ENCODE measurements around the gene MOB3B. TPM values are rescaled to one million over a fixed set of nuclear protein-coding genes. Genes with fewer than 3 reads are reported as not detected.
"Not testable (repeated sequence)": the region's sequence is repeated elsewhere in the genome, so short reads cannot be mapped to it uniquely, and the experiment has no call there.

Gene MOB3B
- total RNA-seq, 1 donor from 2014 or later = 0.94 TPM

DNA sequence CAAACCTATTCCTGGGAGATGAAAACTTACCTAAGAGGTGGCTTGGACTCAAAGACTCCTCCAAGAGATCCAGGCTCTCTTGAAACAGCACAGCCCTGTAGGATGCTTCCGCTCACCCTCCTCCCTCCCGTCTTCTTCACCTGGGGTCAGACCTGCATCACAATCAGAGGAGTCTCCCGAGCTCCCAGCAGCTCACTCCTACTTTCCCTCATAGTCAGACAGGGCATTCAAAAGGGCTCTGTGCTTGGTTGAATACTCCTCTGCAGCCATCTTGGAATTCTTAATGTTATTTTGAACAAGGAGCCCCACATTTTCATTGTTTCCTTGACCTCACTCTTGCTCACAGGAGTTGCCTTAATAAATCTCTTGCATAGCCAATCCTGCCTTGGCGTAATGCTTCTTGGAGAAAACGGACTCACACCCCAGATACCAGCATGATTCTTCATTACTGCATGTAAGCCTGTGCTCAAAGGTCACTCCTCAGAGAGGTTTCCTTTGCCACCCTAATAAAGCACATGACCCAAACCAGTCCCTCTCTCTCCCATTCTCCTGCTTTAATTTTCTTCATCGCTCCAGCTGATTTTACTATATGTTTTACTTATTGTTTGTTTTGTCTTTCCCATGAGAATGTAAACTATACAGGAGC lies 52.6 kb downstream of the MOB3B start:
- intact Hi-C loops (cut with micrococcal nuclease) = no loop called here
- no peak overlapping the region for H3K27ac Mint-ChIP-seq
- no peak overlapping the region for H3K4me3 Mint-ChIP-seq (ENCODE audit: low read depth)
- DNase-seq (ENCODE audit: low spot score) = no peak
- H3K9me3 Mint-ChIP-seq = peaks cover 22% of the 10 kb centered on the region
- H3K27me3 Mint-ChIP-seq (ENCODE audit: low read depth) = peaks cover 2% of the 10 kb centered on the region
- H3K36me3 Mint-ChIP-seq (ENCODE audit: low read depth) = peaks cover 3% of the 10 kb centered on the region
- peaks cover 3% of the 10 kb centered on the region for H3K4me1 Mint-ChIP-seq (ENCODE audit: low read depth)

DNA sequence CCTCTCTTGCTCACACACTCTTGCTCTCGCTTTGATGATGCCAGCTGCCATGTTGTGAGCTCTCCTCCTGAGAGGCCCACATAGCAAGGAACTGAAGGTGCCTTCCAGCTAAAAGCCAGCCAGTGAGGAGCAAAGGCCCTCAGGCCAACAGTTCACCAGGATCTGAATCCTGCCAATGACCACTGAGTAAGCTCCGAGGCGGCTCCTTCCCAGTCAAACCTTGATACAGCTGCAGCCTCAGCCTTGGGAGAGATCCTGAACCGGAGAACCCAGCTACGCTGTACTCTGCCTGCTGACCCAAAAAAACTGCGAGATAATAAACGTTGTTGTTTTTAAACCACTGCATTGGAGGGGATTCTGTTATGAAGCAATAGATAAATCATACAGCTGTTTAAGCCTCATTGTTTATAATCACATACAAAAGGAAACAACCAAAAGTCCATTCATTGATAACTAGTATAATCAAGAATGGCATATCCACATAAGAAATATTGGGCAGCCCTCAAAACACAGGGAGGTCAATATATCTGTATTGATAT lies 54.5 kb downstream of the MOB3B start:
- H3K4me3 Mint-ChIP-seq (ENCODE audit: low read depth) = no peak overlapping the region
- peaks cover 5% of the 10 kb centered on the region for H3K4me1 Mint-ChIP-seq (ENCODE audit: low read depth)
- H3K36me3 Mint-ChIP-seq (ENCODE audit: low read depth) = peaks cover 3% of the 10 kb centered on the region
- DNase-seq (ENCODE audit: low spot score) = no peak
- peaks cover 22% of the 10 kb centered on the region for H3K9me3 Mint-ChIP-seq
- H3K27ac Mint-ChIP-seq = no peak overlapping the region
- intact Hi-C loops (cut with micrococcal nuclease) = no loop called here
- peaks cover 2% of the 10 kb centered on the region for H3K27me3 Mint-ChIP-seq (ENCODE audit: low read depth)

DNA sequence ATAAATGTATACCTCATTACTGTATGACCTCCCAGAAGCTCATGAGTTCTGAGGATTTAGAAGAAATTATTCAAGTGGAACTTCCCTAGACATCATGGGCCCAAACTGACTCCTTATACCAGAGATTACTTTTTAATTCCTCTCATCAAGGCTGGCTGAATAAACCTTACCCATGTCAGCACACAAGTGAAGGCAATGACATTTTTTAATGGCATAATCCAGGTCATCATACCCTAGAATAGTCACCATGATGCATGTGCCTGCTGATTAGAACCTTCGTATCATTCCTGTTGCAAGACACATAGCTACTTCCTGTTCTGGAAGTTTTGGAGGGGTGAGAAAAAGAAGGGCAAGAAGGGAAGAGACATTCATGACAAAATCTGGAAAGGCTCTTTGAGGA lies 55.3 kb downstream of the MOB3B start:
- Mint-ChIP-seq H3K27ac (no peak overlapping the region), H3K36me3 (ENCODE audit: low read depth) (peaks cover 3% of the 10 kb centered on the region), H3K27me3 (ENCODE audit: low read depth) (peaks cover 2% of the 10 kb centered on the region), H3K9me3 (peaks cover 21% of the 10 kb centered on the region), H3K4me3 (ENCODE audit: low read depth) (no peak overlapping the region), H3K4me1 (ENCODE audit: low read depth) (peaks cover 5% of the 10 kb centered on the region)
- DNase-seq (ENCODE audit: low spot score) = no peak
- intact Hi-C loops (cut with micrococcal nuclease) = no loop called here

DNA sequence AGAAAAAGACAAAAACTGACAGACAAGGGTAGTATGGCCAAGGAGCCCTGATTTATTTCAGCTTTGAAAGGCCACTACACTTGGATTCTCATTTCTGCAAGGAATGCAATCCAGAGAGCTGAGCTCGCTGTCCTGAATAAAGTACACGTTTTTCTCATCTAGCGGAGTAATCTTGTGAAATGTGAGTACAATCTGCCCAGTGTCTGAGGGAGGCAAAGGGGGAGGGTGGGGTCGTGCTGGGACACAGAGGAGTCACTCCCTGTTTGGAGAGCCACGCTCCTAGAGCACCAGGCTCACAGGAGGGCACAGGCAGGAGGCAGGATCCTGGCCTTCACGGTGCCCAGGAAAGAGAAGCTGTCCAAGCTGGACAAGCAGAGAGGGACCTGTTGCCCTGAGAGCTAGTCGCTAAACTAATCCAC lies 56.5 kb downstream of the MOB3B start:
- Mint-ChIP-seq H3K9me3 (peaks cover 9% of the 10 kb centered on the region), H3K27ac (no peak overlapping the region)

GRCh38 chr9:27472195-27472594 lies 57.4 kb downstream of the MOB3B start:
- peaks cover 12% of the 10 kb centered on the region for H3K4me1 Mint-ChIP-seq (ENCODE audit: low read depth)
- DNase-seq (ENCODE audit: low spot score) = no peak
- no peak overlapping the region for H3K4me3 Mint-ChIP-seq (ENCODE audit: low read depth)
- no peaks in the 10 kb centered on the region for H3K9me3 Mint-ChIP-seq
- H3K36me3 Mint-ChIP-seq (ENCODE audit: low read depth) = no peaks in the 10 kb centered on the region
- no peak overlapping the region for H3K27ac Mint-ChIP-seq
- intact Hi-C loops (cut with micrococcal nuclease) = no loop called here
- no peaks in the 10 kb centered on the region for H3K27me3 Mint-ChIP-seq (ENCODE audit: low read depth)

More for the DNA sequence above, 56.5 kb downstream of the MOB3B start:
- intact Hi-C loops (cut with micrococcal nuclease) = no loop called here
- Mint-ChIP-seq H3K36me3 (ENCODE audit: low read depth) (no peaks in the 10 kb centered on the region), H3K27me3 (ENCODE audit: low read depth) (no peaks in the 10 kb centered on the region), H3K4me3 (ENCODE audit: low read depth) (no peak overlapping the region), H3K4me1 (ENCODE audit: low read depth) (peaks cover 12% of the 10 kb centered on the region)
- no peak for DNase-seq (ENCODE audit: low spot score)

GRCh38 chr9:27471789-27472188 lies 57.8 kb downstream of the MOB3B start:
- no peak for DNase-seq (ENCODE audit: low spot score)
- Mint-ChIP-seq H3K9me3 (no peaks in the 10 kb centered on the region), H3K27ac (no peak overlapping the region), H3K4me1 (ENCODE audit: low read depth) (peaks cover 12% of the 10 kb centered on the region), H3K27me3 (ENCODE audit: low read depth) (no peaks in the 10 kb centered on the region), H3K4me3 (ENCODE audit: low read depth) (no peak overlapping the region), H3K36me3 (ENCODE audit: low read depth) (no peaks in the 10 kb centered on the region)
- intact Hi-C loops (cut with micrococcal nuclease) = no loop called here

- Mint-ChIP-seq H3K4me1 (ENCODE audit: low read depth) (peaks cover 12% of the 10 kb centered on the region), H3K27ac (no peak overlapping the region), H3K9me3 (no peaks in the 10 kb centered on the region), H3K4me3 (ENCODE audit: low read depth) (no peak overlapping the region), H3K36me3 (ENCODE audit: low read depth) (no peaks in the 10 kb centered on the region), H3K27me3 (ENCODE audit: low read depth) (no peaks in the 10 kb centered on the region)
- DNase-seq (ENCODE audit: low spot score) = no peak
- intact Hi-C loops (cut with micrococcal nuclease) = no loop called here
Measured at GRCh38 chr9:27471366-27471765, 58.2 kb downstream of the MOB3B start.

DNA sequence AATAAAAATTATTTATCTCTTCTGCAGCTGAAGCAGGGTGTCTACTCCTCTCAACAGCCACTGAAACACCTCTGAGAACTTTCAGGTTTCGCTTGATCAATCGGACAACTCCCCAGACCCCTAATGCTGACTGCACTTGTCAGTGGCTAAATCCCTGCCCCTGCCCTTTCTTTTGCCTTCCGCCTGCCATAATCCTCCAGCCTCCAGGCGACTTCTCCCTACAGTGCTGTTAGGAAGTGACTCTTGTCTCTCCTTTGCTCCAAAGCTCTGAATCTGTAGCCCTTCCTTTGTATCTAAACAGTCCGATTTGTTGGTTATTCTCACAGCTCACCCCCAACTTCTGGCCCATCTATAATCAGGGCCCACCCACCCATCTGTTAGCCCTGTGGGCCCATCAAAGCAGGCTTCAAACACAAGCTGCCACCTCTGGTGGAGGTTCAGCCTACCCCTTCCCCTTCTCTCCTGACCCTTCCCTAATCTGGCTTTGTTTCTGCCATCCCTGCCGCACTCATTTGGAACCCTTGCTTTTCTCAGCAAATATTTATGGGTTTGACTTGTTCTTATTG lies 59.2 kb downstream of the MOB3B start:
- Mint-ChIP-seq H3K36me3 (ENCODE audit: low read depth) (no peaks in the 10 kb centered on the region), H3K9me3 (no peaks in the 10 kb centered on the region), H3K27me3 (ENCODE audit: low read depth) (no peaks in the 10 kb centered on the region), H3K27ac (no peak overlapping the region), H3K4me3 (ENCODE audit: low read depth) (no peak overlapping the region), H3K4me1 (ENCODE audit: low read depth) (peaks cover 12% of the 10 kb centered on the region)
- intact Hi-C loops (cut with micrococcal nuclease) = no loop called here
- no peak for DNase-seq (ENCODE audit: low spot score)

DNA sequence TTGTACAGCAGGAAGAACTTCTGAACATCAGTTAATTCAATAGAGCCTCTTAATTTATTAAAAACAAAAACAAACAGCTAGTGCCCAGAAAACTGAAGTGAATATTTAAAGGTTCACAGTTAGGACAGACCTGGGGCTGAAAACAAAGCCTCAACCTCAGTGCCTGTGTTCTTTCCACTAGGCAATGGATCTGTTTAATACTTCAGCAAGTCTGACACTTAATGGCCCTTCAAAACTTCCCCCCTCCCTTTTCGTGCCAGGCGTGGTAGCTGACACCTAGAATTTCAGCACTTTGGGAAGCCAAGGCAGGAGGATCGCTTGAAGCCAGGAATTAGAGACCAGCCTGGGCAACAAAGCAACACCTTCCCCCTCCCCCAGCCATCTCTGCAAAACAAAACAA lies 60.1 kb downstream of the MOB3B start:
- no peak for DNase-seq (ENCODE audit: low spot score)
- Mint-ChIP-seq H3K27me3 (ENCODE audit: low read depth) (no peaks in the 10 kb centered on the region), H3K4me1 (ENCODE audit: low read depth) (peaks cover 12% of the 10 kb centered on the region), H3K4me3 (ENCODE audit: low read depth) (no peak overlapping the region), H3K27ac (no peak overlapping the region), H3K36me3 (ENCODE audit: low read depth) (no peaks in the 10 kb centered on the region), H3K9me3 (no peaks in the 10 kb centered on the region)
- intact Hi-C loops (cut with micrococcal nuclease) = no loop called here

DNA sequence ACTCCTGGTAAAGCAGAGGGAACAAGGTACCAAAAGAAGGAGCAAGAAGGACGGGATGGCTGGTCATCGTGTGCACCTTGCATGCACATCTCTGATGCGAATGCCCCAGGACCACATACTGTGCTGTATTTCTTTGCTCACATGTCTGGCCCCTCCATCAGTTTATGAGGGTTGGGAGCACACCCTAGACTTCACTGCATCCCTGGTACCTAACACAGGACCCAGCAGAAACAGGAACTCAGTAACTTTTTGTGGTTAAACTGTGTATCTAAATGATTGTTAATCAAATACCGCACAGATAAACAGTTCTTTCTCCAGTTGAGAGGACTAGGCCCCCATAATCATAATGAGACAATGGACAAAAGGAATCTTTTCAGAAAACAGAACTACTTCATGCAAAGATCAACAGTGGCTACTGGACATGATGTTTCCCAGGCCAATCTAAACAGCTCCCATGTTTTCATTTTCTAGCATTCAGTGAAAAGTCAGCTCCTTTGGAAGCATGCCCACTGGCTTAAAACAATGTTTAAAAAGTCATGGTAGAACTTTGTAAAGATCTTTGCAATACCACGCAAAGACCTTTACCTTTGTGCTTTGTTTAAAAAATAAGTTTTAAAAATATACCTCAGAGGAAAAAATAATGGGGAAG lies 61.0 kb downstream of the MOB3B start:
- Mint-ChIP-seq H3K36me3 (ENCODE audit: low read depth) (no peaks in the 10 kb centered on the region), H3K4me1 (ENCODE audit: low read depth) (peaks cover 10% of the 10 kb centered on the region), H3K27ac (no peak overlapping the region), H3K27me3 (ENCODE audit: low read depth) (no peaks in the 10 kb centered on the region), H3K9me3 (no peaks in the 10 kb centered on the region), H3K4me3 (ENCODE audit: low read depth) (no peak overlapping the region)
- no peak for DNase-seq (ENCODE audit: low spot score)
- intact Hi-C loops (cut with micrococcal nuclease) = no loop called here

DNA sequence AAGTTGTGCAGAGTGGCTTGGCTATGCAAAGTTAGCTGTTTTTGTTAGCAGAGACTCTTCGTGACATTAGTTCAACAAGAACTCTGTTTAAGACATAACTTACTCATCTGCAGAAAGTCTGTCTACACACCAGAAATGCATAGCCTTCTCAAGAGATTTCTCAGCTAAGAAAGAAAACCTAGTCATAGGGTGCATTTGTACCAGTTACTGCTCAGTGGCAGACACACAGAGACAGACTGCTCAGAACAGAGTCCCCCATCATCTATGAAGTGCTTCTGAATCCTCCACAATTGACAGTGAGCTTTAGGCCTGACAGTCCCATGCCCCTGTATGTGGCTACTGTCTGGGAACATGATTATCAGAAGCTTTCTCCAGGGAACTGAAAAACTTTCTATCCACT lies 61.6 kb downstream of the MOB3B start:
- no peak overlapping the region for H3K4me3 Mint-ChIP-seq (ENCODE audit: low read depth)
- no peaks in the 10 kb centered on the region for H3K9me3 Mint-ChIP-seq
- H3K27me3 Mint-ChIP-seq (ENCODE audit: low read depth) = no peaks in the 10 kb centered on the region
- H3K36me3 Mint-ChIP-seq (ENCODE audit: low read depth) = no peaks in the 10 kb centered on the region
- no peak overlapping the region for H3K27ac Mint-ChIP-seq
- intact Hi-C loops (cut with micrococcal nuclease) = no loop called here
- no peak for DNase-seq (ENCODE audit: low spot score)
- H3K4me1 Mint-ChIP-seq (ENCODE audit: low read depth) = peaks cover 10% of the 10 kb centered on the region

GRCh38 chr9:27467486-27467885 lies 62.1 kb downstream of the MOB3B start:
- Mint-ChIP-seq H3K9me3 (no peaks in the 10 kb centered on the region), H3K4me1 (ENCODE audit: low read depth) (peaks cover 10% of the 10 kb centered on the region), H3K27me3 (ENCODE audit: low read depth) (no peaks in the 10 kb centered on the region), H3K36me3 (ENCODE audit: low read depth) (no peaks in the 10 kb centered on the region), H3K4me3 (ENCODE audit: low read depth) (no peak overlapping the region), H3K27ac (no peak overlapping the region)
- no peak for DNase-seq (ENCODE audit: low spot score)
- intact Hi-C loops (cut with micrococcal nuclease) = no loop called here

DNA sequence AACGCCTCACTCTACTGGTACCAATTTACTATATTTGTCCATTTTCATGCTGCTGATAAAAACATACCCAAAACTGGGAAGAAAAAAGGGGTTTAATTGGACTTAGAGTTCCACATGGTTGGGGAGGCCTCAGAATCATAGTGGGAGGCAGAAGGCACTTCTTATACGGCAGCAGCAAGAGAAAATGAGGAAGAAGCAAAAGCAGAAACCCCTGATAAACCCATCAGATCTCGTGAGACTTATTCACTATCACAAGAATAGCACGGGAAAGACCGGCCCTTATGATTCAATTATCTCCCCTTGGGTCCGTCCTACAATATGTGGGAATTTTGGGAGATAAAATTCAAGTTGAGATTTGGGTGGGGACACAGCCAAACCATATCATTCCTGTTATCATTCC lies 63.1 kb downstream of the MOB3B start:
- H3K27me3 Mint-ChIP-seq (ENCODE audit: low read depth); H3K9me3 Mint-ChIP-seq; intact Hi-C loops (cut with micrococcal nuclease): not testable (repeated sequence)

More for the DNA sequence above, 63.1 kb downstream of the MOB3B start:
- not testable (repeated sequence) for H3K4me1 Mint-ChIP-seq (ENCODE audit: low read depth); H3K4me3 Mint-ChIP-seq (ENCODE audit: low read depth); DNase-seq (ENCODE audit: low spot score); H3K36me3 Mint-ChIP-seq (ENCODE audit: low read depth); H3K27ac Mint-ChIP-seq

All from activated T-helper 2 cell treated with anti-CD3 and anti-CD28 coated beads, Interferon-gamma antibody, Interleukin-2, Interleukin-4, amounts not matched to agents 10 μg/mL and 5 μg/mL and 100 μg/mL, durations not matched to agents 14 hours and 24 hours and 36 hours (primary cell).